Uterus (tissue), 2 donors: Measurements from ENCODE around the gene TADA2A.

Source experiments
- POLR2A ChIP-seq, 2 donors: fragments of 450-650 bp; IDR thresholded peaks; one replicate each; pipeline ENCODE4 v1.6.1; 2016; ENCODE audit warnings: antibody characterized with exemption in 2 of 2, mild to moderate bottlenecking in 1 of 2, moderate library complexity in 1 of 2
- TF ChIP-seq, protein P1 (sequence below), 4 experiments: fragments of 200-600 bp in 2 of 4; fragments of 450-650 bp in 2 of 4; sonication (generic) in 2 of 4; IDR thresholded peaks; one replicate each; pipeline ENCODE4 v1.5.1; 2016 to 2019; ENCODE audit warnings: antibody characterized with exemption in 4 of 4, mild to moderate bottlenecking in 2 of 4, moderate library complexity in 1 of 4

DNA sequence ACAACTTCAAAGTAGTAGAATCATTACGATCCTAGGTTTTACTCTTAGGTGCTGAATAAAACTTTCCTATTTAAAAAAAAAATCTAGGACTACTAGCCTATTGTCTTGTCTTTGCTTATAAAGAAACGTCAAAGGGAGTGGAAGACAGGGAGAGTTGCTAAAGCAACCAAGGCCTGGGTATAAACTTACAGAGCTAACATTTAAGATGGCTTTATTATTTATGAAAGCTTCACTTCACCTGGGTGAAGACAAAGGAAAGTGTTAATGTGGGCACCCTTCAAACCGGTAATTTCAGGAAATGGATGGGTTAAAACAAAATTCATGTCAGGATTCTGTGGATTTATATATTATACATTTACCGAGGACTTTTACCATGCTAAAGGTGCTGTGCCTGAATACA lies 85.5 kb downstream of the TADA2A start:
- TF ChIP-seq, protein P1, sequence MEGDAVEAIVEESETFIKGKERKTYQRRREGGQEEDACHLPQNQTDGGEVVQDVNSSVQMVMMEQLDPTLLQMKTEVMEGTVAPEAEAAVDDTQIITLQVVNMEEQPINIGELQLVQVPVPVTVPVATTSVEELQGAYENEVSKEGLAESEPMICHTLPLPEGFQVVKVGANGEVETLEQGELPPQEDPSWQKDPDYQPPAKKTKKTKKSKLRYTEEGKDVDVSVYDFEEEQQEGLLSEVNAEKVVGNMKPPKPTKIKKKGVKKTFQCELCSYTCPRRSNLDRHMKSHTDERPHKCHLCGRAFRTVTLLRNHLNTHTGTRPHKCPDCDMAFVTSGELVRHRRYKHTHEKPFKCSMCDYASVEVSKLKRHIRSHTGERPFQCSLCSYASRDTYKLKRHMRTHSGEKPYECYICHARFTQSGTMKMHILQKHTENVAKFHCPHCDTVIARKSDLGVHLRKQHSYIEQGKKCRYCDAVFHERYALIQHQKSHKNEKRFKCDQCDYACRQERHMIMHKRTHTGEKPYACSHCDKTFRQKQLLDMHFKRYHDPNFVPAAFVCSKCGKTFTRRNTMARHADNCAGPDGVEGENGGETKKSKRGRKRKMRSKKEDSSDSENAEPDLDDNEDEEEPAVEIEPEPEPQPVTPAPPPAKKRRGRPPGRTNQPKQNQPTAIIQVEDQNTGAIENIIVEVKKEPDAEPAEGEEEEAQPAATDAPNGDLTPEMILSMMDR (IDR thresholded peaks at IDR 0.05) = no peak
- TF ChIP-seq POLR2A (IDR thresholded peaks at IDR 0.05) = no peak
